ENCODE results near the gene SCGB3A2. TPM values are rescaled to one million over a fixed set of nuclear protein-coding genes. Genes with fewer than 3 reads are reported as not detected.

SCGB3A2 gene
- total RNA-seq, 4 donors from 2014 or later: not detected

DNA sequence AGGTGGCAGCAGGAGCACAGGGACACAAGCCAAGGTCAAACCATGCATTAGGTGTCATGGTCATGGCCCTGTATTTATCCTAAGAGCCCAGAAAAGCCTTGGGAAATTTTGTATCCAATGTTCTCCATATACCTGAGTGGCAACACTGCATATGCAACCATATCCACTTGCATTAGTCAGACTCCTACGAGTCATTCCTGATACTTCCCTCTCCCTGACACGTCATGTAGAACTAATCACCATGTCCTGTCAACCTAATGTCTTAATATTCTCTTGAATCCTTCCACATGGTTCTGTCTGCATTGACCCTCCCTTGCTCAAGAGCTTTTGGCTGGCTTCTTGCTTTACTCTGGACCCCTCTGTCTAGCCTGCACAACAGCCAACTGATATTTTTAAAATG is 9.4 kb downstream of the SCGB3A2 start:
- Histone ChIP-seq H3K36me3 (no peaks in the 10 kb centered on the region), H3K27me3 (no peaks in the 10 kb centered on the region), H3K9me3 (no peaks in the 10 kb centered on the region), H3K4me1 (no peaks in the 10 kb centered on the region), H3K4me3 (no peak overlapping the region), H3K27ac (no peak overlapping the region)
- DNase-seq: no peak
- no peak for TF ChIP-seq POLR2A (IDR thresholded peaks at IDR 0.05)
- TF ChIP-seq, protein P1, sequence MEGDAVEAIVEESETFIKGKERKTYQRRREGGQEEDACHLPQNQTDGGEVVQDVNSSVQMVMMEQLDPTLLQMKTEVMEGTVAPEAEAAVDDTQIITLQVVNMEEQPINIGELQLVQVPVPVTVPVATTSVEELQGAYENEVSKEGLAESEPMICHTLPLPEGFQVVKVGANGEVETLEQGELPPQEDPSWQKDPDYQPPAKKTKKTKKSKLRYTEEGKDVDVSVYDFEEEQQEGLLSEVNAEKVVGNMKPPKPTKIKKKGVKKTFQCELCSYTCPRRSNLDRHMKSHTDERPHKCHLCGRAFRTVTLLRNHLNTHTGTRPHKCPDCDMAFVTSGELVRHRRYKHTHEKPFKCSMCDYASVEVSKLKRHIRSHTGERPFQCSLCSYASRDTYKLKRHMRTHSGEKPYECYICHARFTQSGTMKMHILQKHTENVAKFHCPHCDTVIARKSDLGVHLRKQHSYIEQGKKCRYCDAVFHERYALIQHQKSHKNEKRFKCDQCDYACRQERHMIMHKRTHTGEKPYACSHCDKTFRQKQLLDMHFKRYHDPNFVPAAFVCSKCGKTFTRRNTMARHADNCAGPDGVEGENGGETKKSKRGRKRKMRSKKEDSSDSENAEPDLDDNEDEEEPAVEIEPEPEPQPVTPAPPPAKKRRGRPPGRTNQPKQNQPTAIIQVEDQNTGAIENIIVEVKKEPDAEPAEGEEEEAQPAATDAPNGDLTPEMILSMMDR (IDR thresholded peaks at IDR 0.05): no peak

DNA sequence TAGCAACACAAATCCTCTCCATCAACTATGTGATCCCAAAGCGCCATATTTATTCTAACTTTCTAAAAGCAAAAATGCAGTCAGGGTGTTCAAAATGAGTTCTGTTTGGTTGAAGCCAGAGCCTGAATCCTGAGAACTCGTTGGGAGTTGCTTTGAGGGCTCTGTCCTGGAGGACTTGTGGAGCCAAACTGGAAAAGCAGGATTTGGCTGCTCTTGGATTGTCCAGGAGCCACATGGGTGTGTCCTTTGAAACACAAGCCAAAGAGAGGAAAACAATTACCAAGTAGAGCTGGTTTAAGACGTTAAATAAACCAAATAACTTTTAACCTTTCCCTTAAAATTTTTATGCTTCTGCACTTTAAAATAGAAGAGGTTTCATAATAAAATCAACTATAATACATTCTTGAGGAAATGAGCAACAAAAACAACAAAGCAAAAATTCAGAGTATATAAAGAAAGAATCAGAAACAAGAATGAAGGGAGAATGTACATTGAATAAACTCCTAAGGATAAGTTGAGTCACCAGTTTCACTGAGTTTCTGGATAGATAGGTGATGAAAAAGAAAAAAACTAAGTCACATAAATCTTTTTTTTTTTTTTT is 14.3 kb downstream of the SCGB3A2 start:
- Histone ChIP-seq H3K27ac (no peak overlapping the region), H3K9me3 (no peaks in the 10 kb centered on the region), H3K36me3 (no peaks in the 10 kb centered on the region), H3K4me3 (no peak overlapping the region), H3K27me3 (no peaks in the 10 kb centered on the region), H3K4me1 (no peaks in the 10 kb centered on the region)
- no peak for DNase-seq
- no peak for TF ChIP-seq POLR2A (IDR thresholded peaks at IDR 0.05)
- TF ChIP-seq, protein P1 (IDR thresholded peaks at IDR 0.05): no peak

DNA sequence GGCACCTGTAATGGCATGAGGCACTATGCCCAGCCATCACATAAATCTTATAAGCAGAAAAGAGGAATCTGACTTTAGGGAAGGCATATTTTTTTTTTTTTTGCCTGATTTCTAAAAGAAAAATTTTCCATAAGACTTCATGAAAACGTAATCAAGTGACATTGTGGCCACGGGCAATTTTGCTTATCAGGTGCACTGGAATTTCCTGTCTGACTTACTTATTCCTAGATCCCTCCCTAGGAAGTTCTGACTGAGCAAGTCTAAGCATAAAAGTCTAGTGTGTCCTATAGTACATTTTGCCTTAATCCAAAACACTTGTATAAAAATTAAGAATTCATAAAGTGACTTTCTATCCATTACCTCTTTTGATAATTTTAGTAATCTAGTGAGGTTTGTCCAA is 15.3 kb downstream of the SCGB3A2 start:
- H3K27me3 ChIP-seq: no peaks in the 10 kb centered on the region
- TF ChIP-seq, protein P1 (IDR thresholded peaks at IDR 0.05): no peak
- TF ChIP-seq POLR2A (IDR thresholded peaks at IDR 0.05): no peak
- H3K27ac ChIP-seq: no peak overlapping the region
- no peaks in the 10 kb centered on the region for H3K4me1 ChIP-seq
- no peak overlapping the region for H3K4me3 ChIP-seq
- H3K9me3 ChIP-seq: no peaks in the 10 kb centered on the region
- no peaks in the 10 kb centered on the region for H3K36me3 ChIP-seq
- DNase-seq: no peak

DNA sequence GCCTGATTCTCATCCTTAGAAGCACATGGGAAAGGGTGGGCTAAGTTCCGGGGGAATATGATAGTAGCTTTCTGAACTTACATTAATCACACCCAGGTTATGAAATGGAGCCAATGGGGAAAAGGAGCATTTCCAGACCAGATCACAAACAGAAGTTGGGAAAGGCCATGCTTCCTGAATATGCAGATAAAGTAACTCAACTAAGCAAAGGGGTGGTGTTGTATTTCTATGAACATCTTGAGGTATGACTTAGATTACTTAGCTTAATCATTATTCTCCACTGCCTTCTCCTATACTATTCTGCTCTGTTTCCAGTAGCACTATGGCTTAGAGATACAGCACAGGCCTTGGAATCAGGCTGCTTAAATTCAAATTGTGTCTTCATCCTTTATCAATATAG is 17.4 kb downstream of the SCGB3A2 start:
- H3K4me1 ChIP-seq: no peaks in the 10 kb centered on the region
- no peak for TF ChIP-seq POLR2A (IDR thresholded peaks at IDR 0.05)
- TF ChIP-seq, protein P1 (IDR thresholded peaks at IDR 0.05): no peak
- H3K36me3 ChIP-seq: no peaks in the 10 kb centered on the region
- H3K27ac ChIP-seq: no peak overlapping the region
- DNase-seq: no peak
- H3K27me3 ChIP-seq: no peaks in the 10 kb centered on the region
- no peaks in the 10 kb centered on the region for H3K9me3 ChIP-seq
- H3K4me3 ChIP-seq: no peak overlapping the region

DNA sequence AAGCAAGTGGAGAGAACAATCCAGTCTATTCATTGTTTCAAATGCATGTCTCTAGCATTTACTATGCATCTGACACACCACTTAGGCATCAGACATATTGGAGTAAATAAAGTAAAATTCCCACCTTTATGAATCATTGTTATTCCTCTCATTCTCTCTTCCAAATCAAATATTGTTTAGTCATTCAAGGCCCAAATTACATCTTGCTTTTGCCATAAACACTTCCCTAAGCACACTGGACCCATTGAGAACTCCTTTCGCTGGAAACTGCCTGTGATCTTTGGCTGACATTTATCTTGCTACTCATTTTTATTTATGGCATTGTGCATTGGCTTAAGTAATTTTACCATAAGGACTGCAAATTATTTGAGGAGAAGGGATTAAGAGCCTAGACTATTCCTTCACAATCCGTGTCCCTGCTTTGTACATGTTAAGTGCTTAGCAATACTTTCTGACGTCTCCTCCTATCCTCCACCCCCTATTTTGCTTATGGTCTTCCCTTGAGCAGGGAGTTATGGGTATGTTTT is 20.4 kb downstream of the SCGB3A2 start:
- H3K36me3 ChIP-seq: no peaks in the 10 kb centered on the region
- H3K4me1 ChIP-seq: no peaks in the 10 kb centered on the region
- TF ChIP-seq, protein P1 (IDR thresholded peaks at IDR 0.05): no peak
- TF ChIP-seq POLR2A (IDR thresholded peaks at IDR 0.05): no peak
- no peak for DNase-seq
- H3K9me3 ChIP-seq: no peaks in the 10 kb centered on the region
- H3K27ac ChIP-seq: no peak overlapping the region
- no peaks in the 10 kb centered on the region for H3K27me3 ChIP-seq
- no peak overlapping the region for H3K4me3 ChIP-seq

Data from Peyer's patch (tissue), 4 donors.